Measurements from ENCODE around the gene APOL4.
A peak's percentile ranks its signal among the peaks of the same experiment; 100 is the strongest.

Gene APOL4

GRCh38 chr22:36223504-36223903, 21.9 kb upstream of the APOL4 start:
- H3K4me3 ChIP-seq (replicated peaks; ENCODE audit: low read depth, low read length): no peak overlapping the region
- no peak for DNase-seq (ENCODE audit: extremely low read depth, low read depth)
- TF ChIP-seq CTCF (IDR thresholded peaks at IDR 0.05; ENCODE audit: low read depth, low read length, missing control alignments): no peak

- H3K4me3 ChIP-seq (replicated peaks; ENCODE audit: low read depth, low read length): no peak overlapping the region
- no peak for DNase-seq (ENCODE audit: extremely low read depth, low read depth)
- TF ChIP-seq CTCF (IDR thresholded peaks at IDR 0.05; ENCODE audit: low read depth, low read length, missing control alignments): no peak
Observed at GRCh38 chr22:36222887-36223450, 21.4 kb upstream of the APOL4 start.

GRCh38 chr22:36221799-36222751, 20.5 kb upstream of the APOL4 start:
- TF ChIP-seq CTCF (IDR thresholded peaks at IDR 0.05; ENCODE audit: low read depth, low read length, missing control alignments): peak; percentile 74
- no peak for DNase-seq (ENCODE audit: extremely low read depth, low read depth)
- no peak overlapping the region for H3K4me3 ChIP-seq (replicated peaks; ENCODE audit: low read depth, low read length)

GRCh38 chr22:36220451-36220921, 18.9 kb upstream of the APOL4 start:
- H3K4me3 ChIP-seq (replicated peaks; ENCODE audit: low read depth, low read length): no peak overlapping the region
- no peak for TF ChIP-seq CTCF (IDR thresholded peaks at IDR 0.05; ENCODE audit: low read depth, low read length, missing control alignments)
- no peak for DNase-seq (ENCODE audit: extremely low read depth, low read depth)

GRCh38 chr22:36218648-36219193, 17.1 kb upstream of the APOL4 start:
- no peak for TF ChIP-seq CTCF (IDR thresholded peaks at IDR 0.05; ENCODE audit: low read depth, low read length, missing control alignments)
- no peak overlapping the region for H3K4me3 ChIP-seq (replicated peaks; ENCODE audit: low read depth, low read length)
- DNase-seq (ENCODE audit: extremely low read depth, low read depth): no peak

- no peak for DNase-seq (ENCODE audit: extremely low read depth, low read depth)
- TF ChIP-seq CTCF (IDR thresholded peaks at IDR 0.05; ENCODE audit: low read depth, low read length, missing control alignments): no peak
- H3K4me3 ChIP-seq (replicated peaks; ENCODE audit: low read depth, low read length): no peak overlapping the region
Observed at GRCh38 chr22:36215981-36216380, 14.4 kb upstream of the APOL4 start.

Data from HFF-Myc (cell line).